Ammon's horn (tissue), 1 donor: Measurements from ENCODE around the gene FAT1.

ENCODE experiments used
- DNase-seq: peaks from one replicate; pipeline ENCODE4 v3.0.0-alpha.2; 2016; ENCODE audit warnings: low spot score

FAT1 gene

DNA sequence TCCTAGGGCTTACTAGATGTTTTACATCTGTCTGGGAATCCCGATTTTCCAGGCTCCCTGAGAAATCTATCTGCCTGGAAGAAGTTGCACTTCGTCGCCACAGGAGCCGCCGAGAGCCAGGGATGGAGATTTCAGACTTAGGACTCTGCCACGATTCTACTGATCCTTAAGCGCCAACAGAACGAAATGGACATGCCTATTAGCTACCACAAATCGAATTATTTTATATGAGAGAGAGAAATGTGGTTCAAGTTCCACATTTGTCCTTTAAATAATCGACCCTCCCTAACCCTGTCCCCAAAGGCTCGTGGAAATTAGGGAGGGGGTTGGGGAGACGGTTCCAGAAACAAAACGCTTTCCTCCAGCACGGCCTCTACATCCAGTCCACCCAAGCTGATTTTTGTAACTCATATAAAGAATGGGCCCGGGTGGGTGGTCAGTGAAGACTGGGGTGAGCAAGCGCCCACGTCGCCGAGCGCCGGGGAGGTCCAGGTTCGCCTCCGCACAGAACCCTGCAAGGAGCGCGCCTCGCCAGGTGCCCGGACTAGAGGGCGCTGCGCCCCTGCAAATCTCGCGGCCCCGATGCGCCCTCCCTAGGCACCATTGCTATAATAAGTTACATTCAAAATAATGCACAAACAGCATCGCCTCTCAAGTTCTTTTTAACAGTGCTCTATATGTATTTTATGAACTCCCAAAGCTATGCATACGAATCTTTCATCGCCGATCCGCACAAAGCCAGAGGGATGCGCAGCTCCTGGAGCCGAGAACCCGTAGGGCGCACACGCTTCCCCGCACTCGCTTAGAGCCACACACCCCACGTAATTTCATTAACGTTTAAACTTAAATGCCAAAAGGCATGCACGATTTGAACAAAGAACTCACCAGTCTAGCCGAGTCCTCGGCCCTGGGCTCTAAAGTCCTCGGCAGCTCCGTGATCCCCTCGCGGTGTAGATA lies 2.1 kb upstream of the FAT1 start:
- DNase-seq, result peak; percentile 76

GRCh38 chr4:186724864-186725468 lies 1.3 kb upstream of the FAT1 start:
- no peak for DNase-seq

GRCh38 chr4:186724058-186724863 lies 605 bp upstream of the FAT1 start:
- no peak for DNase-seq

DNA sequence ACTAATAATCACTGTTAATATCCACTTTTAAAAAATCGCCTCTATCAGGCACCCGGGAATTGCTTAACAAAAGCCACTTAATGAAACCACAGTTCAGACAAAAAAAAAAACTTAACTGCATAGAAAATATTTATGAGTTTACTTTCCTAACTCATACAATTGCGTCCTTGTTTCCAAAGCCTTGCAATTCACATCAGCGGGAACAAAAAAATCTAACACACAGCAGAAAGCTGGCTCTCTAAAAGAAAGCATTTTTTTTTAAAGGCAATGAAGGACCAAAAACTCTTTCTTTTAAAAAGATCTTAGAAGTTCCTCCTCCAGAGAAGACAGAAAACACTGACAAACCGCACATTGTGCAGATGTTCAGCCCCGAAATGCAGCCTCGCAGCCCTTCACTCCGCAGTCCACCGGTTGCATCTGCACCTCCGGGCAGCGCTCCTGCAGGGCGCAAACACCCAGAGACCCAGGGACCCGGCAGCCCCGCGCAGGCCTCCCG lies 812 bp downstream of the FAT1 start:
- DNase-seq, result no peak

DNA sequence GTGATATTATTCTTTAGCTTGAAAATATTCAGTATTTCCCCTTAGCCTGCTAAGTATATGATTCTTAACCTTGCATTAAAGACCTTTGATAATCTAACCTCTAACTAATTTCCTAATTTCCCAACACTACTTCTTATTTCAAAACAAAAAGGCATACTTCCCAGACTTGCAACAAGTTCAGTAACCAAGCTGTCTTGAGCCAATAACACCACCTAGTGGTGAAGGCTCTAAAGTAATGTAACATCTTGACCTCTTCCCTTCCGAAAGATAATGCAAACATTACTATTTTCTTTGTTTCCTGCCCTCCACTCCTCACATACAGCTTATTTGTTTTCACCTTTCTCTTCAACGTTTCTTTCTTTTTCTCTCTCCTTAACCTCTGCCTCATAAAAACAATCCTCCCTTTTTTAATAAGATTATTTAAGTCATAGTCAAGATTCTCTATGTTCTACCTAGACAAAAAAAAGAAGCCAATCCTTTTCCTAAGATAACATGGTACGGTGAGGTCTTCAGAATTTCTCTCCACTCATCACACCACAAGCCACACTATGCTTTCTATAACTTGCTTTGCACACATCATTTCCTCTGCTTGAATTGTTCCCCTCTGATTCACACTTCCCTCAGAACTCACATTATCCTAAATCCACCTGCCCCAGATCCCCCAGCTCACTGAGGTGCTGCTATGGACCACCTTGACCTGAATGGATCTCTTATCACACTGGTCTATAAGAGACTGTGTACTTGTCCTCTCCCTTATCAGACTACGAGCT lies 3.5 kb downstream of the FAT1 start:
- no peak for DNase-seq

DNA sequence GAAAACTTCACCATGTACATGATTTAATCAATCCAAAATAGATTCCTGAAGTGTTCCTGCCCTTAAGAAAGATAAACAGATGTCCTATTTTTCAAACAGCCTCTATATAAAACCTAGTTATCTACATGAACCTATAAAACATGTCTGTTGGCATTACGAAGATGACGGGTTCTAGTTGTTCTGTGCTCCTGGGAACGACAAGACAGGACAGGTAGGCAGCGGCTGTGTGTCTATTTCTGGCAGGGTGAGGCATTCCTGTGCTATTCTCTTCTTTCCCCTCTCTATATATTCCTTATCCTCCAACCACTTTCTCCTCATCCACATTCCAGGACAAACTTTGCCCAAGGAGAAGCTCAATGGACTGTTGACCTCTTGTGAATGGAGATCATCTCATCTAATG lies 6.1 kb downstream of the FAT1 start:
- DNase-seq, result no peak

DNA sequence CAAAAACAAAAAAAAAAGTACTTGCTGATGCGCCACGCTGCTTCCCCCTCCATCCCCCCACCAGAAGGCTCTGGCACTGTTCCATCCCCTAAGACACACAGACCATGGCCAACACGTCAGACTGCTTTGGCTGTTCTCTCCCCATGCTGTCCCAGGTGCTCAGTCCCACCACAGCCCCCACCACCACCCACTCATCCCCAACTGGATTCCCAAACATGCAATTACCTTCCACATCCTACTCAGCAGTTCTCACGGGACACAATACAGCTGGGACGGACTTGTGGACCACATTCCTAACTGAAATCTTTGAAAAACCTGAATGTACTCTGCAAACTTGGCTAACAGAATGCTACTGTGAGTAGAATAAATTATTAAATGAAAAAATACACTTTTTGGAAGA lies 8.6 kb downstream of the FAT1 start:
- DNase-seq, result no peak

DNA sequence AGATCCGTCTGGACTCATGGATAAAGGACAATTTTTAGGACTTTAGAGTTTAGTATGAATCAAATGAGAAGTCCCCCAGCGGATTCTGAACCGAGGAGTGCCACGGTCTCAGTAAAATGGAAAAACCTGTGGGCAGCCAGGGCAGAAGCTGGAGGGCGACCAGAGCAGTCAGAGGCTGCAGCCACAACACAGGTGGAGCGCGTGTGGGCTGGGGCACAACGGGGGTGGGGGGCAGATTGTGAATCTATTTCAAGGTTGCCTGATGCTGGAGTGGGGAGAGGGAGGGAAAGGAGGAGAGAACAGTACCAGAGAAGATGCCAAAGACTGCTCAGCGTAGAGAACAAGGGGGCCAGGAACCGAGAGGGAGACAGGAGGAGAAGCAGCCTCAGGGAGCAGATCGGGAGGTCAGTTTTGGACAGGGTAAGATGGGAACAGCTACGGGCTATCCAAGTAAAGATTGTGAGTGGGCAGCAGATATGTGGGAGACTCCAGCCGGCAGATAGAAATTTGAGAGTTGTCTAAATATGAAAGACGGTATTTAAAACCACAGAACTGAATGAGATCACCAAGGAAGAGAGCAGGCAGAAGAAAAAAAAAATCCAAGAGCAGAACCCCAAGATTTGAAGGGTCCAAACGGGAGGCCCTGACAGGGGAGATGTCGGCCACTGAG lies 9.5 kb downstream of the FAT1 start:
- DNase-seq, result no peak

DNA sequence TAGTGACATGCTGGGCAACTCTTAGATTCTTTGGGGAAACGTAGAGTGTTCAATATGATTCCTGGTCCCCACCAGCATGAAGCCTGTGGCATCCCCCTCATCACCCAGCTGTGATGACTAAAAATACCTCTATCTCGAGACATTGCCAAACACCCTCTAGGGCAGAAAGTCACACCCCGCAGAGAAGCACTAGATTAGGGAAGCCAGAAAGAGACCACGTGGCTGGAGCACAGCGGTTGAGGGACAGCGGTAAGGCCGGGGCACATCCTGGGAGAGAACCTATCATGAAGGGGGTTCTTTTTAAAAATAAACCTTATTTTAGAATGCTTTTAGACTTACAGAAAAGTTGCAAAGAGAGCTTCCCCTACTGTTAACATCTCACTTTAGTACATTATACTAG lies 11.0 kb downstream of the FAT1 start:
- no peak for DNase-seq

GRCh38 chr4:186710521-186711119 lies 13.0 kb downstream of the FAT1 start:
- DNase-seq, result no peak

- DNase-seq, result no peak
Measured at GRCh38 chr4:186709517-186709916, 14.1 kb downstream of the FAT1 start.

DNA sequence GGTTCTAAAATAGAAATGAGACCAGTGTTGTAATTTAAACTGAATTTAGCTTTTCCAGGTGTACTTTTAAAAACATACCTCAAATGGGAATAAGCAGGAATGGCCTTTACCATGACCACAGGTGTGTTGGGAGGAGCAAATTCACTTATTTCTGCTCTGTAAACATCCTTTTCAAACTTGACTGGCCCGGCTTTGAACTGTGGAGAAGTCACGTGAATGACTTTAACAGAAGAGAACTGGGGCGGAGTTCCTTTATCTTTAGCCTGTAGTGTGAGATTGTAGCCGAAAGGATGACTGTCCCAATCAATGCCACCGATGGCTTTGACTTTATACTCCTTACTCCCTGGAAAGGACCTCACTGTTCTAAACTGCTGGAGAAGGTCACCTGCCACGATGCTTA lies 15.1 kb downstream of the FAT1 start:
- no peak for DNase-seq

DNA sequence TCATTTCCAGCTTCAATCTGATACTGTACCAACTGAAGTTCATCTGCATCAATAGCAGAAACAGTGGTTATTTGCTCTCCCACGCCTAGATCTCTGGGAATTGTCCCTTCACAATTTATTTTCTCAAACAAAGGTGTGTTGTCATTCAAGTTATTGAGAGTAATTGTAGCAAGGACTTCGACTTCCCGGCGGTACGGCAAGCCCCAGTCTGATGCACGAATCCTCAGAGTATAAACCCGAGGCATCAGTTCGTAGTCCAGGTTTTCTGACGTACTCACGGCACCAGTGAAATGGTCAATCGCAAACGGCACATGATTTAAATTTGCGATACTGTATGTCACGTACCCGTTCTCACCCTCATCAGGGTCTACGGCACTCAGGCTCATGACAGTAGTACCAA lies 15.7 kb downstream of the FAT1 start:
- DNase-seq, result no peak

- DNase-seq, result no peak
Measured at GRCh38 chr4:186707574-186707973, 16.1 kb downstream of the FAT1 start.

DNA sequence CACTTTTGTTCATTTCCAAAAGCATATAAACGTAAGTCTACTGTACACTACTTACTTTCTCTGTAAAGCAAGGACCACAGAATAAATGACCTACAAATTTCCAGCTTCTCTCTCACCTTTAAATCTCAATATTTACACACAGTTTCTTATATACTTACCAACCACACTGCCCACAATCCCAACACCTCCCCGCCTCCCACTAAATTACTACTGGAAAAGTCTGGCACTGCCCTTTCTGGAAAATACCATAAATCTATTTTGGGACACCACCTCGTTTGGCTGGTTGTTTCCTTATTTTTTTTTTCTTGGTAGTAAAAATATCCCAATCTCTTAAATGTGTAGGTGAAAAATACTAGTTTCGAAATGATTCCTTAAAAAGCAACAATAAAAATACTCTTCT lies 19.6 kb downstream of the FAT1 start:
- DNase-seq, result no peak

GRCh38 chr4:186703510-186703909 lies 20.1 kb downstream of the FAT1 start:
- no peak for DNase-seq

DNA sequence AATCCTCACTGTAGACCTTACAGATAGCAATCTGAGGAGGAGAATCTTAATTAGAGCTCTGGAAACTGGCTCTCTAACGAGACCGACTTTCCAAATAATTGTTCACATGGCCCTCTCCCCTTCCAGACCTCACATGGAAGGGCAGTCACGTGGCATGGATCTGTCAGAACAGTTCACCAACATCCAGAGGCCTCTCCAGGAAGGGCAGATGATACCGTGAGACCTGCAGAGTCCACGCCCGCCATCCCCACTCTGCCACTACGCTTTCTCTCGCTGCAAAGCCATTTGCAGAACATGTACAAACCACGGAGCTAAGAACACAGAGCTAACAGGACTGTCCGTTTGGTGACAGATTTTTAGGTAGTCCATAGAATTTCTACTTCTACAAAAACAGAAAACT lies 20.7 kb downstream of the FAT1 start:
- DNase-seq, result no peak

DNA sequence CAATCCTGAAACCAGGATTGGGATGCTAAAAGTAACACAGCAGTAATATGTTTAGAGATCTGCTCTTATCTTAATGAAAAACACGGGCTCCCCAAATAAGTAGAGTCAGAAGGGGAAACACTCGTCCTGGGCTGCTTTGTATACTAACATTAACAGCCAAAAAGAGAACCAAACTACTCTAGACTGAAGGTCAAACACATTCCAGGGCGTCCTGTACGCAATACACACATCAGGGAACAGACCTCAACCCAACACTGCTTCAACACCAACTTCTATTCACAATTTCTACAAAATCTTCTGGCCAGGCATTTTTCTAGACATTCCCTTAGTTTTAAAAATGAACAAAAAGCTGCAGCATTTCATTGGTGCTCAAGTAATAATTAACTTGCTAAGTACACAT lies 21.4 kb downstream of the FAT1 start:
- DNase-seq, result no peak

- no peak for DNase-seq
Measured at GRCh38 chr4:186701788-186702187, 21.9 kb downstream of the FAT1 start.

DNA sequence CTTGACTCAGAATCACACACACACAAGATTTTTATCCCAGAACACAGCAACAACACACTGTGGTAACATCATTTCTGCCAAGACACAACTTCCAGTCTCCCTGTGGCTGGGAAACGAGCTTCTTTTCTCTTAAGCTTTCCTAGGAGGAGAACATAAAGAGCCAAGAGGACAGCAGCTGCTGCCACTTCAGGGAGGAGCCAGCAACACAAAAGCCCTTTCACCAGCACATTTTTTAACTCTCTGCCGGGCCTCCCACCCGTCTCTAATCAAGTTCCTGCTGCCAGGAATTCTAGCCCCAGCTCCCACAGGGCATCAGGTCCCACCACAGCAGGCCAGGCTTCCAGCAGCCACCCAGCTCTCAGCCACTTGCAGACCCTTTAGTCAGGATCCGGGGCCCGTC lies 22.4 kb downstream of the FAT1 start:
- DNase-seq, result peak; percentile 50

GRCh38 chr4:186700746-186701145 lies 22.9 kb downstream of the FAT1 start:
- DNase-seq, result peak; percentile 47
